Left lung (tissue), 10 donors: Measurements from ENCODE around the gene PRKN. TPM values are rescaled to one million over a fixed set of nuclear protein-coding genes. Genes with fewer than 3 reads are reported as not detected.

Experiments used
- ATAC-seq: fragments of 200-7000 bp; cut with Tn5 transposase; one replicate; pipeline ENCODE4 v1.9.1; 2020; ENCODE audit warnings: moderate library complexity
- DNase-seq, 4 donors: peaks; one replicate each; pipeline ENCODE4 v3.0.0-alpha.2; 2013 to 2020
- H3K27ac ChIP-seq, 2 donors: fragments of 200-600 bp; sonication (generic) in 1 of 2; one replicate each; pipeline versions ENCODE4 v1.5.0 to v1.8.0; 2020 to 2021
- H3K27me3 ChIP-seq, 2 donors: fragments of 200-600 bp; sonication (generic) in 1 of 2; one replicate each; pipeline versions ENCODE4 v1.5.0 to v1.8.0; 2020 to 2021
- H3K36me3 ChIP-seq, 2 donors: fragments of 200-600 bp; sonication (generic) in 1 of 2; one replicate each; pipeline versions ENCODE4 v1.5.0 to v1.8.0; 2020 to 2021
- H3K4me1 ChIP-seq, 2 donors: fragments of 200-600 bp; one replicate each; pipeline ENCODE4 v1.8.0; 2021
- H3K4me3 ChIP-seq, 2 donors: fragments of 200-600 bp; sonication (generic) in 1 of 2; one replicate each; pipeline versions ENCODE4 v1.5.0 to v1.8.0; 2020 to 2021; ENCODE audit warnings: mild to moderate bottlenecking in 1 of 2
- H3K9me3 ChIP-seq, 2 donors: fragments of 200-600 bp; sonication (generic) in 1 of 2; one replicate each; pipeline versions ENCODE4 v1.5.0 to v1.8.0; 2020 to 2021
- CTCF ChIP-seq, 2 donors: fragments of 200-600 bp; sonication (generic) in 1 of 2; IDR thresholded peaks; one replicate each; pipeline versions ENCODE4 v1.5.0 to v1.8.0; 2021; ENCODE audit warnings: antibody characterized with exemption in 2 of 2
- intact Hi-C, 2 donors: fragments of 100-400 bp; cut with DNase I; formaldehyde crosslinking; loops; one replicate each; pipeline versions ENCODE4 v1.11.2 to v1.14.2; 2022
- polyA plus RNA-seq, 6 donors: library from polyadenylated mRNA; unstranded; fragments of 120-200 nt; gene quantifications; one replicate each; pipeline ENCODE4 v1.2.1, GENCODE V29; 2013; ENCODE audit not compliant: insufficient read length in 6 of 6
- total RNA-seq, 2 donors: library from RNA; stranded (reverse); fragmentation: NEBNext Ultra II Directional; extraction: Animal tissue kit (Norgen Biotek cat#: 25700); gene quantifications; one replicate each; pipeline ENCODE4 v1.2.1, GENCODE V29; 2021
- donor health status: DM: no; HTN: yes; CAD: no.
- donor health status: DM: no; HTN: no; CAD: no.

PRKN gene
- total and polyA plus RNA-seq, 8 donors, result 1.9 to 4.3 (median 2.5) TPM

- H3K4me1 ChIP-seq, result no peaks in the 10 kb centered on the region
- ATAC-seq (no peak), DNase-seq (peak in 1 of 4 donors; percentile 38)
- intact Hi-C loops, result no loop called here
- no peaks in the 10 kb centered on the region for H3K36me3 ChIP-seq
- no peak overlapping the region for H3K4me3 ChIP-seq
- no peaks in the 10 kb centered on the region for H3K27me3 ChIP-seq
- no peak for TF ChIP-seq CTCF (IDR thresholded peaks at IDR 0.05)
- peaks cover 0 to 1% of the 10 kb centered on the region in 2 donors for H3K9me3 ChIP-seq
- no peak overlapping the region for H3K27ac ChIP-seq
Observed at GRCh38 chr6:162262466-162263196, 464.9 kb downstream of the PRKN start.

GRCh38 chr6:162261598-162261997 is 466.0 kb downstream of the PRKN start:
- intact Hi-C loops, result no loop called here
- Histone ChIP-seq H3K36me3 (no peaks in the 10 kb centered on the region), H3K27ac (no peak overlapping the region), H3K9me3 (peaks cover 0 to 1% of the 10 kb centered on the region in 2 donors), H3K4me1 (no peaks in the 10 kb centered on the region), H3K4me3 (no peak overlapping the region), H3K27me3 (no peaks in the 10 kb centered on the region)
- no peak for ATAC-seq
- DNase-seq, result no peak
- no peak for TF ChIP-seq CTCF (IDR thresholded peaks at IDR 0.05)

GRCh38 chr6:162260027-162260426 is 467.5 kb downstream of the PRKN start:
- Histone ChIP-seq H3K4me3 (no peak overlapping the region), H3K27ac (no peak overlapping the region), H3K4me1 (no peaks in the 10 kb centered on the region), H3K9me3 (peaks cover 0 to 1% of the 10 kb centered on the region in 2 donors), H3K27me3 (no peaks in the 10 kb centered on the region), H3K36me3 (no peaks in the 10 kb centered on the region)
- ATAC-seq, result no peak
- intact Hi-C loops, result no loop called here
- TF ChIP-seq CTCF (IDR thresholded peaks at IDR 0.05), result no peak
- no peak for DNase-seq

- no peak for TF ChIP-seq CTCF (IDR thresholded peaks at IDR 0.05)
- Histone ChIP-seq H3K27ac (no peak overlapping the region), H3K9me3 (peaks cover 0 to 1% of the 10 kb centered on the region in 2 donors), H3K36me3 (no peaks in the 10 kb centered on the region), H3K4me3 (no peak overlapping the region), H3K27me3 (no peaks in the 10 kb centered on the region), H3K4me1 (no peaks in the 10 kb centered on the region)
- DNase-seq, result no peak
- intact Hi-C loops, result no loop called here
- no peak for ATAC-seq
Observed at GRCh38 chr6:162258647-162259046, 468.9 kb downstream of the PRKN start.

- no peak for TF ChIP-seq CTCF (IDR thresholded peaks at IDR 0.05)
- Histone ChIP-seq H3K9me3 (no peaks in the 10 kb centered on the region), H3K27me3 (no peaks in the 10 kb centered on the region), H3K4me3 (no peak overlapping the region), H3K36me3 (no peaks in the 10 kb centered on the region), H3K4me1 (no peaks in the 10 kb centered on the region), H3K27ac (no peak overlapping the region)
- intact Hi-C loops, result no loop called here
- DNase-seq (peak in 2 of 4 donors; percentile 21 to 28), ATAC-seq (no peak)
Observed at GRCh38 chr6:162256361-162256760, 471.2 kb downstream of the PRKN start.
